Activated naive CD8-positive, alpha-beta T cell treated with anti-CD3 and anti-CD28 coated beads, Interleukin-2, amount 50 U/mL, for 24 hours (primary cell): ENCODE data around the gene CDKAL1.

Experiments used
- ATAC-seq: fragments of 150-1000 bp; cut with Tn5 transposase; one replicate; pipeline ENCODE4 v1.10.0; 2021
- DNase-seq: peaks from one replicate; pipeline ENCODE4 v3.0.0; 2021
- H3K27ac Mint-ChIP-seq: one replicate; pipeline ENCODE4 v1.8.0; 2021; ENCODE audit warnings: mild to moderate bottlenecking, mixed read lengths
- H3K27me3 Mint-ChIP-seq: one replicate; pipeline ENCODE4 v1.8.0; 2021; ENCODE audit warnings: mixed read lengths
- H3K36me3 Mint-ChIP-seq: one replicate; pipeline ENCODE4 v1.8.0; 2021; ENCODE audit warnings: low read depth, mixed read lengths
- H3K4me1 Mint-ChIP-seq: one replicate; pipeline ENCODE4 v1.8.0; 2021; ENCODE audit warnings: mixed read lengths
- H3K4me3 Mint-ChIP-seq: one replicate; pipeline ENCODE4 v1.8.0; 2021; ENCODE audit warnings: mild to moderate bottlenecking, moderate library complexity, mixed read lengths
- H3K9me3 Mint-ChIP-seq: one replicate; pipeline ENCODE4 v1.8.0; 2021; ENCODE audit warnings: mixed read lengths

The CDKAL1 gene

GRCh38 chr6:21258665-21259064, 724.4 kb downstream of the CDKAL1 start:
- H3K4me1 Mint-ChIP-seq = peaks cover 8% of the 10 kb centered on the region
- H3K27ac Mint-ChIP-seq = no peak overlapping the region
- H3K9me3 Mint-ChIP-seq = peaks cover 5% of the 10 kb centered on the region
- no peaks in the 10 kb centered on the region for H3K36me3 Mint-ChIP-seq
- DNase-seq (no peak), ATAC-seq (no peak)
- H3K27me3 Mint-ChIP-seq = peaks cover 10% of the 10 kb centered on the region
- no peak overlapping the region for H3K4me3 Mint-ChIP-seq

DNA sequence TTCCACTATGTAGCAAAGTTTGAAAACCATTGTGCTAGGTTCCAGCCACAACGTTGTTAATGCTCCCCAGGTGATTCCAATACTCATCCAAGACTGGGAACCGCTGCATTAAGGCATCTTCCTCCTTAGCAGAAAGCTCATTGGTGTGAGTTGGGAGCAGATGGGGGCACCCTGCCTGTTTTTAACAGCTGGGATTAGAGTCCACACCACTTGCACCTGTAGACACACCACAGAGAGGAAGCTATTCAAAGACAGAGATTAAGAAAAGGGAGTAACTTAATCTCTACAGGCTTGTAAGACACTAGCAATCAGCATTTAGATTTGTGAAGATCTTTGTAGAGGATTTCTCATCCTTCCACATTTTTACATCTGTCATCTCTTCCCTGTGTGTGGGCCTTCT, 725.4 kb downstream of the CDKAL1 start:
- DNase-seq = no peak
- ATAC-seq = no peak
- peaks cover 10% of the 10 kb centered on the region for H3K27me3 Mint-ChIP-seq
- H3K27ac Mint-ChIP-seq = no peak overlapping the region
- H3K36me3 Mint-ChIP-seq = no peaks in the 10 kb centered on the region
- no peak overlapping the region for H3K4me3 Mint-ChIP-seq
- peaks cover 12% of the 10 kb centered on the region for H3K4me1 Mint-ChIP-seq
- H3K9me3 Mint-ChIP-seq = peaks cover under 1% of the 10 kb centered on the region

- no peak for DNase-seq
- Mint-ChIP-seq H3K9me3 (peaks cover 12% of the 10 kb centered on the region), H3K36me3 (no peaks in the 10 kb centered on the region), H3K27ac (no peak overlapping the region), H3K27me3 (peaks cover 7% of the 10 kb centered on the region), H3K4me1 (peaks cover 24% of the 10 kb centered on the region), H3K4me3 (no peak overlapping the region)
- no peak for ATAC-seq
Measured at GRCh38 chr6:21262504-21262903, 728.2 kb downstream of the CDKAL1 start.

DNA sequence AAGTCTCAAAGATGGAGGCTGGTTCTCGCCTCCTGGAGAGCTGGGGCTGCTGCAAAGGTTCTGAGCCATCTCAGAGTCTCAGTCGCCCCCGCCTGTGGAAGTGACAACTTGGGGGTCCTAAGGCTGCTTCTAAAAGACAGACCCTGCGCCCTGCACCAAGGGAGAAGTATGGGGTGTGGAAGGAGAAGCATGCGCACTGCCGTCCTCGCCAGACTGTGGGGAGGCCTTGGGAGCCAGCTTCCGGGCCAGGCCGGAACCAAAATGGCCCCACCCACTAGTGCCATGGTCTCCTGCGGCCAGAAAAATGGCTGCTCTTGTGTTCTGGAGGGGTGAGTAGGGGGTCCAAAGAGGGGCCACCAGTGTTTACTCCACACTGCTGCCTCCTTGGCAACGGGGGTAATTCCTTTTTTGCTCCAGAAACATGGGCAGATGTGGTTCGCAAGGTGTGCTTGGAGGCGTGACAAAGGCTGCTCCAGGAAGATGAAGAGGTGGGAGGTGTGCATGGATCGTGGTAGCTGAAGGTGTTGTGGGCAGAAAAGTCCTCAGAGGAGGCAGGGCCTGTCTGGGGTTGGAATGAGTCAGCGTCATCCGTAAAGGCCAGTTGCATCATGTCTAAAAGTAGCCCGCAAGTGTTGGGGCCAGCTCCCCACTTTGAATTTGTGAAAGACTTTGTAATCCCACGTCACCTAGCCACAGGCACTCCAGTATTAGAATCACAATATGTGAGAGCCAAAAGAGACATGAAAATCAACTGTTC, 729.5 kb downstream of the CDKAL1 start:
- H3K36me3 Mint-ChIP-seq = no peaks in the 10 kb centered on the region

DNA sequence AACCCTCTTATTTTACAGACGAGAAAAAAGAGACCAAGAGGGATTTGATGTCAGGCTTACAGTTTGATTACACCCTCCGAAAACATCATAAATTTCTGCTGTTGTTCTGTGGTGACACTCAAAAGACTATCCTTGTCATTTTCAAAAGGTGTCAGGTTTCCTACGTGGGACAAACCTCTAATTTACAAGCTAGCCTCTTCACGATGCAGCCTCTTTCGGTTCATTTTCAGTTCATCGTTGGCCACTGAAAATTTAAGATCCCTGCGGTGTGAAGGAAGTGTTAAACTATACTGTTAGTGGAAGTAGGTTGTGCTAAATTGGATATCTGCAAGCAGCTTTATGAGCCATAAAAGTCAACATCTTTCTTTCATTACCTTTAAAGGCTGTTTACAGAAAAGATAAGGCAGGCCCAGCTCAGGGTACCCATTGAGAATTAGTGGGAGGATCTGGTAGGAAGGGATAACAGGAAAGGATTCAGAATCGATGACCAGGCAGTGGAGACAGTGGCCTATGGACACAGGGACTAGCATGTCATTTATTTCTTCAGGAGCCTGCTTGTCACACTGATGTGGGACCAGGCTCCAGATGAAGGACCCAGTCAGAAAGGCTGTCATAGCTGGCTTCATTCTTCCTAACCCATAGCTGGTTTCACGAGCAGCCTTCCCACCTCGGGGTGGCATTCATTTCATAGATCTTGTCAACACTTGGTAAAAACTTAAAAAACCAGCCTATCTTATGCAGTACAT, 730.2 kb downstream of the CDKAL1 start:
- Mint-ChIP-seq H3K27me3 (peaks cover 4% of the 10 kb centered on the region), H3K9me3 (peaks cover 12% of the 10 kb centered on the region), H3K4me1 (peaks cover 24% of the 10 kb centered on the region), H3K36me3 (no peaks in the 10 kb centered on the region), H3K4me3 (no peak overlapping the region), H3K27ac (peak overlapping the region; percentile 47)
- DNase-seq = no peak
- ATAC-seq = no peak

More for the DNA sequence above, 729.5 kb downstream of the CDKAL1 start:
- Mint-ChIP-seq H3K27ac (peak overlapping the region; percentile 31), H3K9me3 (peaks cover 12% of the 10 kb centered on the region), H3K4me3 (no peak overlapping the region), H3K27me3 (peaks cover 4% of the 10 kb centered on the region), H3K4me1 (peaks cover 24% of the 10 kb centered on the region)
- ATAC-seq = no peak
- peak; percentile 6 for DNase-seq

GRCh38 chr6:21265034-21265729, 730.9 kb downstream of the CDKAL1 start:
- no peak for DNase-seq
- H3K27ac Mint-ChIP-seq = peak overlapping the region; percentile 47
- H3K36me3 Mint-ChIP-seq = no peaks in the 10 kb centered on the region
- H3K27me3 Mint-ChIP-seq = peaks cover 4% of the 10 kb centered on the region
- peaks cover 21% of the 10 kb centered on the region for H3K4me1 Mint-ChIP-seq
- peaks cover 12% of the 10 kb centered on the region for H3K9me3 Mint-ChIP-seq
- ATAC-seq = peak; percentile 93
- peak overlapping the region; percentile 37 for H3K4me3 Mint-ChIP-seq

DNA sequence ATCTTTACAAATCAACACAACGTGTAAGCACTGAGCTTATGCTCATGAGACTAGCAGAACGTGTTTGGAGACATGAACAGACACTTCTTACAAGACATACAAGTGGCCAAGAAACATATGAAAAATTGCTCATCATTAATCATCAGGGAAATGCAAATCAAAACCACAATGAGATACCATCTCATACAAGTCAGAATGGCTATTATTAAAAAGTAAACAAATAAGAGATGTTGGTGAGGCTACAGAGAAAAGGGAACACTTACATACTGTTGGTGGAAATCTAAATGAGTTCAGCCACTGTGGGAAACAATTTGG, 731.4 kb downstream of the CDKAL1 start:
- H3K9me3 Mint-ChIP-seq = peaks cover 12% of the 10 kb centered on the region
- no peak for ATAC-seq
- peaks cover 21% of the 10 kb centered on the region for H3K4me1 Mint-ChIP-seq
- peak overlapping the region; percentile 9 for H3K4me3 Mint-ChIP-seq
- no peak for DNase-seq
- H3K27ac Mint-ChIP-seq = peak overlapping the region; percentile 47
- H3K36me3 Mint-ChIP-seq = no peaks in the 10 kb centered on the region
- peaks cover 4% of the 10 kb centered on the region for H3K27me3 Mint-ChIP-seq

- Mint-ChIP-seq H3K27ac (no peak overlapping the region), H3K36me3 (no peaks in the 10 kb centered on the region), H3K27me3 (no peaks in the 10 kb centered on the region), H3K4me1 (peaks cover 2% of the 10 kb centered on the region), H3K9me3 (peaks cover 4% of the 10 kb centered on the region), H3K4me3 (no peak overlapping the region)
- DNase-seq (no peak), ATAC-seq (no peak)
Measured at GRCh38 chr6:21270636-21271201, 736.5 kb downstream of the CDKAL1 start.

- no peaks in the 10 kb centered on the region for H3K9me3 Mint-ChIP-seq
- no peak overlapping the region for H3K4me3 Mint-ChIP-seq
- no peak overlapping the region for H3K27ac Mint-ChIP-seq
- no peaks in the 10 kb centered on the region for H3K27me3 Mint-ChIP-seq
- H3K36me3 Mint-ChIP-seq = no peaks in the 10 kb centered on the region
- ATAC-seq = no peak
- no peaks in the 10 kb centered on the region for H3K4me1 Mint-ChIP-seq
- no peak for DNase-seq
Measured at GRCh38 chr6:21271428-21272155, 737.3 kb downstream of the CDKAL1 start.

GRCh38 chr6:21273451-21273850, 739.2 kb downstream of the CDKAL1 start:
- no peaks in the 10 kb centered on the region for H3K4me1 Mint-ChIP-seq
- H3K27ac Mint-ChIP-seq = no peak overlapping the region
- no peak for DNase-seq
- ATAC-seq = no peak
- no peak overlapping the region for H3K4me3 Mint-ChIP-seq
- no peaks in the 10 kb centered on the region for H3K9me3 Mint-ChIP-seq
- no peaks in the 10 kb centered on the region for H3K27me3 Mint-ChIP-seq
- H3K36me3 Mint-ChIP-seq = no peaks in the 10 kb centered on the region

- H3K4me1 Mint-ChIP-seq = no peaks in the 10 kb centered on the region
- no peaks in the 10 kb centered on the region for H3K9me3 Mint-ChIP-seq
- no peak overlapping the region for H3K4me3 Mint-ChIP-seq
- ATAC-seq (no peak), DNase-seq (no peak)
- no peaks in the 10 kb centered on the region for H3K27me3 Mint-ChIP-seq
- no peaks in the 10 kb centered on the region for H3K36me3 Mint-ChIP-seq
- no peak overlapping the region for H3K27ac Mint-ChIP-seq
Measured at GRCh38 chr6:21274851-21275250, 740.6 kb downstream of the CDKAL1 start.

GRCh38 chr6:21277601-21278374, 743.5 kb downstream of the CDKAL1 start:
- no peaks in the 10 kb centered on the region for H3K27me3 Mint-ChIP-seq
- H3K27ac Mint-ChIP-seq = no peak overlapping the region
- H3K4me1 Mint-ChIP-seq = no peaks in the 10 kb centered on the region
- ATAC-seq = no peak
- no peak for DNase-seq
- H3K36me3 Mint-ChIP-seq = no peaks in the 10 kb centered on the region
- H3K4me3 Mint-ChIP-seq = no peak overlapping the region
- no peaks in the 10 kb centered on the region for H3K9me3 Mint-ChIP-seq

GRCh38 chr6:21278375-21278745, 744.1 kb downstream of the CDKAL1 start:
- Mint-ChIP-seq H3K4me1 (no peaks in the 10 kb centered on the region), H3K4me3 (no peak overlapping the region), H3K36me3 (no peaks in the 10 kb centered on the region), H3K27me3 (no peaks in the 10 kb centered on the region), H3K27ac (no peak overlapping the region), H3K9me3 (no peaks in the 10 kb centered on the region)
- ATAC-seq (no peak), DNase-seq (no peak)

- Mint-ChIP-seq H3K36me3 (no peaks in the 10 kb centered on the region), H3K27ac (no peak overlapping the region), H3K4me3 (no peak overlapping the region), H3K27me3 (no peaks in the 10 kb centered on the region), H3K4me1 (no peaks in the 10 kb centered on the region), H3K9me3 (no peaks in the 10 kb centered on the region)
- no peak for ATAC-seq
- no peak for DNase-seq
Measured at GRCh38 chr6:21279619-21280018, 745.4 kb downstream of the CDKAL1 start.
